ENCODE results near the gene CCRL2.

DNA sequence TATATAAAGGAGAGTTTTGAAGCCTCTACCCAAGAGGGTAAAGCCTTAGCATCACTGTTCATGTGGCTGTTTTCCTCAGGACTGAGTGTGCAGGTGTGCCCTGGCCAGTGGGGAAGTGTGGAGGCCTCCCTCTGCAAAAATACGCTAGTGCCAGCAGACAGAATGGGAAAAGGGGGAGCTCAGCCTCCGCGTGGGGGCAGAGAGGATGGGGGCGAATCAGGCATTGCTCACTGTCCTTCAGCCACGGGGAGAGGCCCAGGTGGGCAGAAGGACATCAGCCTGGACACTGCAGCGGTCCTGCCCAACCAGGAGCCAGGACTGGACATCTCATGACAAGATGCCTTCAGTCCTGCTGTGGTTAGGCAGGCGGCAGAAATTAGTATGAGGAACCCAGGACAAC lies 47.5 kb downstream of the CCRL2 start:
- TF ChIP-seq, protein P1, sequence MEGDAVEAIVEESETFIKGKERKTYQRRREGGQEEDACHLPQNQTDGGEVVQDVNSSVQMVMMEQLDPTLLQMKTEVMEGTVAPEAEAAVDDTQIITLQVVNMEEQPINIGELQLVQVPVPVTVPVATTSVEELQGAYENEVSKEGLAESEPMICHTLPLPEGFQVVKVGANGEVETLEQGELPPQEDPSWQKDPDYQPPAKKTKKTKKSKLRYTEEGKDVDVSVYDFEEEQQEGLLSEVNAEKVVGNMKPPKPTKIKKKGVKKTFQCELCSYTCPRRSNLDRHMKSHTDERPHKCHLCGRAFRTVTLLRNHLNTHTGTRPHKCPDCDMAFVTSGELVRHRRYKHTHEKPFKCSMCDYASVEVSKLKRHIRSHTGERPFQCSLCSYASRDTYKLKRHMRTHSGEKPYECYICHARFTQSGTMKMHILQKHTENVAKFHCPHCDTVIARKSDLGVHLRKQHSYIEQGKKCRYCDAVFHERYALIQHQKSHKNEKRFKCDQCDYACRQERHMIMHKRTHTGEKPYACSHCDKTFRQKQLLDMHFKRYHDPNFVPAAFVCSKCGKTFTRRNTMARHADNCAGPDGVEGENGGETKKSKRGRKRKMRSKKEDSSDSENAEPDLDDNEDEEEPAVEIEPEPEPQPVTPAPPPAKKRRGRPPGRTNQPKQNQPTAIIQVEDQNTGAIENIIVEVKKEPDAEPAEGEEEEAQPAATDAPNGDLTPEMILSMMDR (conservative IDR thresholded peaks at IDR 0.05 in 1 of 2, IDR thresholded peaks at IDR 0.05 in 1 of 2; ENCODE audit: low read depth in 1 of 2, low read length in 2 of 2): no peak
- no peak for TF ChIP-seq EZH2 (IDR thresholded peaks at IDR 0.05; ENCODE audit: low read length, missing control alignments)
